ENCODE data around the gene NFKBIE.

The NFKBIE gene

GRCh38 chr6:44228836-44229235, 36.5 kb downstream of the NFKBIE start:
- H3K4me3 ChIP-seq (ENCODE audit: low read depth, low read length), result no peak overlapping the region
- no peak for DNase-seq (ENCODE audit: low read depth, low spot score)
- in situ Hi-C loops (cut with HindIII; ENCODE audit: low sequenced_read_pairs), result no loop called here
- no peak for TF ChIP-seq CTCF (IDR thresholded peaks at IDR 0.05; ENCODE audit: low read depth, low read length)

GRCh38 chr6:44228433-44228832, 36.9 kb downstream of the NFKBIE start:
- in situ Hi-C loops (cut with HindIII; ENCODE audit: low sequenced_read_pairs), result no loop called here
- no peak for TF ChIP-seq CTCF (IDR thresholded peaks at IDR 0.05; ENCODE audit: low read depth, low read length)
- H3K4me3 ChIP-seq (ENCODE audit: low read depth, low read length), result no peak overlapping the region
- DNase-seq (ENCODE audit: low read depth, low spot score), result no peak

GRCh38 chr6:44228031-44228430, 37.3 kb downstream of the NFKBIE start:
- no peak for DNase-seq (ENCODE audit: low read depth, low spot score)
- no peak for TF ChIP-seq CTCF (IDR thresholded peaks at IDR 0.05; ENCODE audit: low read depth, low read length)
- H3K4me3 ChIP-seq (ENCODE audit: low read depth, low read length), result no peak overlapping the region
- in situ Hi-C loops (cut with HindIII; ENCODE audit: low sequenced_read_pairs), result no loop called here

- DNase-seq (ENCODE audit: low read depth, low spot score), result no peak
- no peak overlapping the region for H3K4me3 ChIP-seq (ENCODE audit: low read depth, low read length)
- in situ Hi-C loops (cut with HindIII; ENCODE audit: low sequenced_read_pairs), result no loop called here
- TF ChIP-seq CTCF (IDR thresholded peaks at IDR 0.05; ENCODE audit: low read depth, low read length), result no peak
Observed at GRCh38 chr6:44227148-44227793, 38.1 kb downstream of the NFKBIE start.

- H3K4me3 ChIP-seq (ENCODE audit: low read depth, low read length), result no peak overlapping the region
- no peak for TF ChIP-seq CTCF (IDR thresholded peaks at IDR 0.05; ENCODE audit: low read depth, low read length)
- no peak for DNase-seq (ENCODE audit: low read depth, low spot score)
- in situ Hi-C loops (cut with HindIII; ENCODE audit: low sequenced_read_pairs), result no loop called here
Observed at GRCh38 chr6:44226368-44227147, 38.8 kb downstream of the NFKBIE start.

GRCh38 chr6:44225579-44226325, 39.6 kb downstream of the NFKBIE start:
- no peak overlapping the region for H3K4me3 ChIP-seq (ENCODE audit: low read depth, low read length)
- DNase-seq (ENCODE audit: low read depth, low spot score), result no peak
- no peak for TF ChIP-seq CTCF (IDR thresholded peaks at IDR 0.05; ENCODE audit: low read depth, low read length)
- in situ Hi-C loops (cut with HindIII; ENCODE audit: low sequenced_read_pairs), result no loop called here
